Measurements from ENCODE around the gene TPH2. TPM values are rescaled to one million over a fixed set of nuclear protein-coding genes. Genes with fewer than 3 reads are reported as not detected.

Gene TPH2
- total and polyA plus RNA-seq, 2 experiments from 2014 or later = not detected

- Histone ChIP-seq H3K4me2 (ENCODE audit: unreplicated experiment) (no peak overlapping the region), H3K4me3 (no peak overlapping the region), H3K79me2 (ENCODE audit: insufficient read depth) (no peaks in the 10 kb centered on the region), H4K20me1 (ENCODE audit: insufficient read depth) (no peaks in the 10 kb centered on the region), H2AFZ (no peak overlapping the region), H3K9me2 (ENCODE audit: insufficient read depth) (peaks cover 3% of the 10 kb centered on the region; the same call in 1 of the 2 replicates), H3K36me3 (ENCODE audit: low read depth) (no peaks in the 10 kb centered on the region), H3K9me3 (ENCODE audit: low read depth) (no peaks in the 10 kb centered on the region), H3K4me1 (ENCODE audit: insufficient read depth) (peaks cover 20% of the 10 kb centered on the region), H3K9ac (no peak overlapping the region), H3K27me3 (replicated peaks; ENCODE audit: insufficient read depth) (no peaks in the 10 kb centered on the region), H3F3A (ENCODE audit: insufficient read depth) (peaks cover 8% of the 10 kb centered on the region; the same call in 1 of the 2 replicates), H3K27ac (no peak overlapping the region)
- in situ Hi-C loops (cut with MboI) = no loop called here
- no peak for TF ChIP-seq EZH2phosphoT487 (IDR thresholded peaks at IDR 0.05; ENCODE audit: insufficient read depth, low read depth)
- no peak for TF ChIP-seq EZH2 (IDR thresholded peaks at IDR 0.05; ENCODE audit: insufficient read depth, poor library complexity, severe bottlenecking)
- no peak for DNase-seq
- 35 to 41% methylated on average over 4 of the region's 4 CpGs for WGBS, 2 experiments (ENCODE audit: low coverage in 1 of 2, low lambda C conversion rate in 2 of 2, missing lambda C conversion rate in 2 of 2)
Measured at GRCh38 chr12:72012874-72013273, 74.2 kb downstream of the TPH2 start.

GRCh38 chr12:72015895-72016294, 77.2 kb downstream of the TPH2 start:
- Histone ChIP-seq H3K9ac (no peak overlapping the region), H3K4me2 (ENCODE audit: unreplicated experiment) (no peak overlapping the region), H3K4me3 (no peak overlapping the region), H3K36me3 (ENCODE audit: low read depth) (no peaks in the 10 kb centered on the region), H3K9me2 (ENCODE audit: insufficient read depth) (peaks cover 3% of the 10 kb centered on the region; the same call in 1 of the 2 replicates), H3K4me1 (ENCODE audit: insufficient read depth) (peaks cover 11% of the 10 kb centered on the region), H3F3A (ENCODE audit: insufficient read depth) (peaks cover 3% of the 10 kb centered on the region; the same call in 1 of the 2 replicates), H2AFZ (no peak overlapping the region), H4K20me1 (ENCODE audit: insufficient read depth) (no peaks in the 10 kb centered on the region), H3K27ac (no peak overlapping the region), H3K9me3 (ENCODE audit: low read depth) (no peaks in the 10 kb centered on the region), H3K79me2 (ENCODE audit: insufficient read depth) (no peaks in the 10 kb centered on the region), H3K27me3 (replicated peaks; ENCODE audit: insufficient read depth) (no peaks in the 10 kb centered on the region)
- in situ Hi-C loops (cut with MboI) = no loop called here
- no peak for TF ChIP-seq EZH2 (IDR thresholded peaks at IDR 0.05; ENCODE audit: insufficient read depth, poor library complexity, severe bottlenecking)
- TF ChIP-seq EZH2phosphoT487 (IDR thresholded peaks at IDR 0.05; ENCODE audit: insufficient read depth, low read depth) = no peak
- DNase-seq = no peak
- WGBS, 2 experiments (ENCODE audit: low coverage in 1 of 2, low lambda C conversion rate in 2 of 2, missing lambda C conversion rate in 2 of 2) = 41 to 43% methylated on average over 1 of the region's 1 CpG

- H4K20me1 ChIP-seq (ENCODE audit: insufficient read depth) = no peaks in the 10 kb centered on the region
- no peaks in the 10 kb centered on the region for H3K27me3 ChIP-seq (replicated peaks; ENCODE audit: insufficient read depth)
- no peaks in the 10 kb centered on the region for H3K36me3 ChIP-seq (ENCODE audit: low read depth)
- no peak overlapping the region for H3K4me3 ChIP-seq
- no peaks in the 10 kb centered on the region for H3K9me3 ChIP-seq (ENCODE audit: low read depth)
- TF ChIP-seq EZH2phosphoT487 (IDR thresholded peaks at IDR 0.05; ENCODE audit: insufficient read depth, low read depth) (no peak), EZH2 (IDR thresholded peaks at IDR 0.05; ENCODE audit: insufficient read depth, poor library complexity, severe bottlenecking) (no peak)
- in situ Hi-C loops (cut with MboI) = no loop called here
- H3K4me1 ChIP-seq (ENCODE audit: insufficient read depth) = 0 out of 2 replicates have a peak, but pooled peaks cover under 1% of the 10 kb centered on the region
- no peak overlapping the region for H3K27ac ChIP-seq
- H2AFZ ChIP-seq = no peak overlapping the region
- no peak overlapping the region for H3K9ac ChIP-seq
- peak; percentile 70 for DNase-seq
- 1 to 4% methylated on average over 6 of the region's 6 CpGs for WGBS, 2 experiments (ENCODE audit: low coverage in 1 of 2, low lambda C conversion rate in 2 of 2, missing lambda C conversion rate in 2 of 2)
- H3K4me2 ChIP-seq (ENCODE audit: unreplicated experiment) = no peak overlapping the region
- H3K9me2 ChIP-seq (ENCODE audit: insufficient read depth) = peaks cover 1% of the 10 kb centered on the region; the same call in 1 of the 2 replicates
- no peaks in the 10 kb centered on the region for H3K79me2 ChIP-seq (ENCODE audit: insufficient read depth)
- H3F3A ChIP-seq (ENCODE audit: insufficient read depth) = no peaks in the 10 kb centered on the region
Measured at GRCh38 chr12:72017054-72017651, 78.5 kb downstream of the TPH2 start.

GRCh38 chr12:72018036-72018435, 79.4 kb downstream of the TPH2 start:
- H3K9me3 ChIP-seq (ENCODE audit: low read depth) = no peaks in the 10 kb centered on the region
- H3K9ac ChIP-seq = no peak overlapping the region
- no peak for DNase-seq
- no peaks in the 10 kb centered on the region for H4K20me1 ChIP-seq (ENCODE audit: insufficient read depth)
- H3K4me2 ChIP-seq (ENCODE audit: unreplicated experiment) = no peak overlapping the region
- H3K27me3 ChIP-seq (replicated peaks; ENCODE audit: insufficient read depth) = no peaks in the 10 kb centered on the region
- no peaks in the 10 kb centered on the region for H3K79me2 ChIP-seq (ENCODE audit: insufficient read depth)
- no peak overlapping the region for H3K4me3 ChIP-seq
- H3K36me3 ChIP-seq (ENCODE audit: low read depth) = no peaks in the 10 kb centered on the region
- H3K9me2 ChIP-seq (ENCODE audit: insufficient read depth) = no peaks in the 10 kb centered on the region
- H3K27ac ChIP-seq = no peak overlapping the region
- no peaks in the 10 kb centered on the region for H3F3A ChIP-seq (ENCODE audit: insufficient read depth)
- in situ Hi-C loops (cut with MboI) = no loop called here
- TF ChIP-seq EZH2phosphoT487 (IDR thresholded peaks at IDR 0.05; ENCODE audit: insufficient read depth, low read depth) (no peak), EZH2 (IDR thresholded peaks at IDR 0.05; ENCODE audit: insufficient read depth, poor library complexity, severe bottlenecking) (no peak)
- no peaks in the 10 kb centered on the region for H3K4me1 ChIP-seq (ENCODE audit: insufficient read depth)
- no peak overlapping the region for H2AFZ ChIP-seq
